Coronary artery (tissue), 2 donors: ENCODE data around the gene CHIA.

Source experiments
- DNase-seq: peaks from one replicate; pipeline ENCODE4 v3.0.0-alpha.2; 2017; ENCODE audit warnings: low spot score
- H3K27ac ChIP-seq, 2 donors: fragments of 200-600 bp; sonication (generic); one replicate each; pipeline ENCODE4 v1.5.1; 2016 to 2019
- H3K4me3 ChIP-seq: fragments of 200-600 bp; sonication (generic); 2 replicates; pipeline ENCODE4 v1.5.1; 2016; ENCODE audit warnings: mild to moderate bottlenecking, moderate library complexity
- TF ChIP-seq, protein P1 (sequence below): fragments of 200-600 bp; sonication (generic); IDR thresholded peaks from one replicate; pipeline ENCODE4 v1.5.1; 2019; ENCODE audit warnings: antibody characterized with exemption

Gene CHIA

DNA sequence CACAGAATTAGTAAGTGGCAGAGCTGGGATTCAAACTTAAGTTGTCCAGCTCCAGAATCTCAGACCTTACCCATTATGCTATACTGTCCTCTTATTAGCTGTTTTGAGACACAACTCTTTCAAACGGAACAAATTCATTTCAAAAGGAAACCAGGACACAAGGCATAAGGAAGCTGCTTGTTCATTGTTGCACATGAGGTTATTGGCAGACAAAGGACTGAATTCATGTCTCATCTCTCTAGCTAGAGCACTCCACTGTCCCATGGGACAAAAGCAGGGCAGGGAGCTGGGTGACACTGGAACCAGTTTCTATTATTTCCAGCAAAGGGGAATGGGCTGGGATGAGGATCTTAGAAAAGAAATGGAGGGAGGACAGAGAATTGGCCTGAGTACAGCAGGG lies 36.8 kb upstream of the CHIA start:
- TF ChIP-seq, protein P1, sequence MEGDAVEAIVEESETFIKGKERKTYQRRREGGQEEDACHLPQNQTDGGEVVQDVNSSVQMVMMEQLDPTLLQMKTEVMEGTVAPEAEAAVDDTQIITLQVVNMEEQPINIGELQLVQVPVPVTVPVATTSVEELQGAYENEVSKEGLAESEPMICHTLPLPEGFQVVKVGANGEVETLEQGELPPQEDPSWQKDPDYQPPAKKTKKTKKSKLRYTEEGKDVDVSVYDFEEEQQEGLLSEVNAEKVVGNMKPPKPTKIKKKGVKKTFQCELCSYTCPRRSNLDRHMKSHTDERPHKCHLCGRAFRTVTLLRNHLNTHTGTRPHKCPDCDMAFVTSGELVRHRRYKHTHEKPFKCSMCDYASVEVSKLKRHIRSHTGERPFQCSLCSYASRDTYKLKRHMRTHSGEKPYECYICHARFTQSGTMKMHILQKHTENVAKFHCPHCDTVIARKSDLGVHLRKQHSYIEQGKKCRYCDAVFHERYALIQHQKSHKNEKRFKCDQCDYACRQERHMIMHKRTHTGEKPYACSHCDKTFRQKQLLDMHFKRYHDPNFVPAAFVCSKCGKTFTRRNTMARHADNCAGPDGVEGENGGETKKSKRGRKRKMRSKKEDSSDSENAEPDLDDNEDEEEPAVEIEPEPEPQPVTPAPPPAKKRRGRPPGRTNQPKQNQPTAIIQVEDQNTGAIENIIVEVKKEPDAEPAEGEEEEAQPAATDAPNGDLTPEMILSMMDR: no peak
- Histone ChIP-seq H3K4me3 (no peak overlapping the region), H3K27ac (no peak overlapping the region)
- DNase-seq: no peak

- no peak for DNase-seq
- TF ChIP-seq, protein P1: no peak
- Histone ChIP-seq H3K27ac (no peak overlapping the region), H3K4me3 (no peak overlapping the region)
Measured at GRCh38 chr1:111256988-111257658, 33.5 kb upstream of the CHIA start.

DNA sequence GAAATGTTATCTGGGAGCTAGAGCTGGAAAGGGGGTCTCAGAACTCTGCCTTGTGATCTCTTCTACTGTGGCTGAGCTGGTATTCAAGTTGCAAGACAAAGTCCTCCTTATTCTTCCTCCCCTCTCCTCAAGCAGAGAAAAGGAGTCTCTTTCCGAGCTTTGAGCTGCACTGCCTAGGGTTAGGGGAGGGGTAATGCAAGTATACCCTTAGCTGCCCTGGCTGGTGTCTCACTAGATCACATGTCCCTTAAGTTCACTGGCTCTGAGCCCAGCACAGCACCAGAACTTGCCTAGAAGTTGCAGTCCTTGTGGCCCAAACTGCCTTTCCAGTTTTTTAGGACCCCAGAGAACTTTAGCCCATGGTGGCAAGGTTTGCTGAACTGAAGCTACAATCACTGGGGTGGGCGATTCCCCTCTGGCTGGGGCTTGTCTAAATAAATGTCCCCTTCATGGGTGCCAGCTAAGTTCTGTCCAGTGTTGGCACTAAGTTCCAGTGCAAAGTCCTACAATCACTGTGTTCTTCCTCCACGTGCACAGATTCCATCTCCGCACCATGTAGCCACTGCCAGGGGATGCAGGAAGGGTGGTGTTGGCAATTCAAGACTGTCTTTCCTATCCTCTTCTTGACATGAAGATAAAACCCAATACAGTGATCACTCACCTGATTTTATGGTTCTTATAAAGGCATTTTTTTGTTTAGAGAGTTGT lies 22.7 kb upstream of the CHIA start:
- Histone ChIP-seq H3K27ac (no peak overlapping the region), H3K4me3 (no peak overlapping the region)
- TF ChIP-seq, protein P1: no peak
- no peak for DNase-seq

DNA sequence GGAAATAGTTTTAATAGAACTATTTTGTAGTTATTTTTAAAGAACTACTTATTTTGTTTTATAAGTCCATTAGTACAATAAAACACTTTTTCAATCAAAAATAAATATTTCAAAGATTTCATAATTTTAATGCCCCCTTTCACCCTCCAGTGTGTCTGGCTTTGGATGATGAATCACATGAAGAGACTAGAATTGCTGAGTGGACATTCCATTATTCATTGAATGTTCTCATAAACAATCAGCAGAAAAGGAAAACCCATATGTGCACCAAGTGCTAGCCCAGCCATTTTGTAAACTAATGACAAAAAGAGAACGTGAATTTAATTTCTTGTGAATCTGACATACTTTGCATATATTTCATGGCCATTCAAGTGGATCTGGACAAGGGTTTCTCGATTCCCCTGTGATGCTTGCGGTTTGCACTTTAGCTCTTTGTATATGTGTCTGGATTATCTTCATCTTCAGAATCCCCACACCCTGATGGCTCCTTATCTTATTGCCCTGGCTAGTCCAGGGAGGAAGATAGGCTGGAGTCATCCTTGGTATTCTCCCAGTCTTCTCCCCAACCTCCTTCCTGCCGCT lies 20.7 kb upstream of the CHIA start:
- H3K4me3 ChIP-seq: no peak overlapping the region
- H3K27ac ChIP-seq: no peak overlapping the region
- no peak for DNase-seq
- TF ChIP-seq, protein P1: no peak

DNA sequence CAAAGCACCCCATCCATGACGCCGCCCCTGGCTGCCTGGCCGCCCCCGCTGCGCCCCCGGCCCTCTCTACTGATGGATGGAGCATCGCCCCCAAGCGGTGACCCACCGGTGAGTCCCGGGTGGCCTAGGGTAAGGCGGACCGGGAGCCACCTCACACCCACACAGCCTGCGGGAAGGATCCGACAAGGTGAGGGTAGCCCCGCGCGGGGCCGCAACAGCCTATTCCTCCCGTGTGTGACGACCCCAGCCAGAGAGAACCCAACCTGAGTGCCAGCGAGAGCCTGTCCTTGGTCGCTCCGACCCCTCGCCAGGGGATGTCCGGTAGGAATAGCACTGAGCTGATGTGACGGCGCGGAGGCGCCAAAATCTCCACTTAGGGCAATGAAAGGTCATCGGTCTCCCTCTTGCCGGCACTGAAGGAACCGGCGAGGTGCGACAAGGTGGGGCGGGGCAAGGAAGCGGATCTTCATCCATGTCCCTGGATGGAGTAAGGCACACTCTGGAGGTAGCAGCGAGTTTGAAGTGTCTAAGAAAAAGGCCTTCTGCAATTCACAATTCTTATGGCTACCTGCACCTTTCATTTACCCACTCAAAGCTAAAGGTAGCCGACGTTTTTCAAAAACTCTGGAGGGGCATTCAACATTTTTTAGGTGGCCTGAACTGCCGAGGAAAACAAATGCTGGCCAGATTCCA lies 19.7 kb upstream of the CHIA start:
- Histone ChIP-seq H3K27ac (no peak overlapping the region), H3K4me3 (no peak overlapping the region)
- no peak for DNase-seq
- TF ChIP-seq, protein P1: no peak

- TF ChIP-seq, protein P1: no peak
- no peak overlapping the region for H3K4me3 ChIP-seq
- H3K27ac ChIP-seq: no peak overlapping the region
- no peak for DNase-seq
Measured at GRCh38 chr1:111271464-111271801, 19.2 kb upstream of the CHIA start.
